ENCODE measurements around the gene PEX5.
"Not testable (repeated sequence)": the region's sequence is repeated elsewhere in the genome, so short reads cannot be mapped to it uniquely, and the experiment has no call there.

Gene PEX5

DNA sequence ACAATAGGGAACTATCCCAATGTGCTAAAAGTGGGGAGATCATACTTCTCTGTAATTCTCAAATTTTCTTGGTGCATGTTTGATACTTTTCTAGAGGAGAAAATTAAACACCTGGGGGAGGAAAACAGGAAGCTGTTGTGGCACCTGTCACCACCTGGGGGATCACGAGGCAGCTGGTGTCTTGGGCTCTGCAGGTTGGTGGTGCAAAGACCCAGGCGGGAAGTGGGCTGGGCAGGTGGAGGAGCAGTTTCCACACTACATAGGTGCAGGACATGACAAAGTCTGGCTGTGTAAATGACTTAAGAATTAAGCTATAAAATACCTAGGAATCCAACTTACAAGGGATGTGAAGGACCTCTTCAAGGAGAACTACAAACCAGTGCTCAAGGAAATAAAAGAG lies 23.2 kb downstream of the PEX5 start:
- H3K4me1 ChIP-seq (ENCODE audit: control insufficient read depth, insufficient read depth, low read length): no peaks in the 10 kb centered on the region
- H3K36me3 ChIP-seq (ENCODE audit: control insufficient read depth, insufficient read depth, low read length): peaks cover 23% of the 10 kb centered on the region
- peaks cover 2% of the 10 kb centered on the region; the same call in 1 of the 2 replicates for H3K9me3 ChIP-seq (ENCODE audit: control insufficient read depth, insufficient read depth, low read length)
- DNase-seq (ENCODE audit: low read depth, low spot score): no peak
- no peaks in the 10 kb centered on the region for H3K27me3 ChIP-seq (ENCODE audit: control insufficient read depth, insufficient read depth, low read length)
- no peak overlapping the region for H3K4me3 ChIP-seq (ENCODE audit: low read length)
- no peak overlapping the region for H3K27ac ChIP-seq (ENCODE audit: low read length)
- WGBS (ENCODE audit: insufficient coverage, insufficient read length): no CpG with 5 or more reads among the region's 2 CpGs

- H3K4me1 ChIP-seq (ENCODE audit: control insufficient read depth, insufficient read depth, low read length); H3K27me3 ChIP-seq (ENCODE audit: control insufficient read depth, insufficient read depth, low read length); H3K9me3 ChIP-seq (ENCODE audit: control insufficient read depth, insufficient read depth, low read length); H3K4me3 ChIP-seq (ENCODE audit: low read length); H3K27ac ChIP-seq (ENCODE audit: low read length); DNase-seq (ENCODE audit: low read depth, low spot score): not testable (repeated sequence)
- H3K36me3 ChIP-seq (ENCODE audit: control insufficient read depth, insufficient read depth, low read length): peaks cover 19% of the 10 kb centered on the region
- no CpG with 5 or more reads among the region's 2 CpGs for WGBS (ENCODE audit: insufficient coverage, insufficient read length)
Observed at GRCh38 chr12:7213745-7214144, 24.3 kb downstream of the PEX5 start.

DNA sequence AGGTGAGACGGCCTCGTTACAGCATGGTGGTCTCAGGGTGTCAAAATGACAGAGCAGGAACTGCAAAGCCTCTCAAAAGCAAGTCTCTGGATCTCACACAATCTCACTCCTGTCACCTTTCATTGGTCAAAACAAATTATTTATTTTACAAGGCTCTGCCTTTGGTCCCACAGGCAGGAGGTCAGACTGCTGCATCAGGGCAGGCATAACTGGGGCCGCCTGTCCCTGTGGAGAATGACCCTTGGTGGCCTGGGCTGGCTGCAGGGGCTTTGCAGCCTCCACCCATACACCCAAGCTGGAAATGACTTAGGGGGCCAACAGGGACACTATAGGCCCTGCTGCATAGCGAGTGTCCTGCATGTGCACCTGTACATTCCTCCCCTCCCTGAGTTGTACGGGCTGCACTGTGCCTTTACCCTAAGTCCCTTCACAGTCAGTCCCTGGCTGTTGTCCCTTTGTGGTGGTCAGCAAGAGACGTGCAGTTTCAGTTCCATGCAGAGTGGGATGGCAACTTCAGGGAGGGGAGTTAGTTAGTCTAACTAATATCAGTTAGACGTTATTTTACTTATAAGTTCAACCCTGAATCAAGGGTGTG lies 28.1 kb downstream of the PEX5 start:
- Histone ChIP-seq H3K4me3 (ENCODE audit: low read length) (no peak overlapping the region), H3K36me3 (ENCODE audit: control insufficient read depth, insufficient read depth, low read length) (peaks cover 2% of the 10 kb centered on the region; the same call in 1 of the 2 replicates), H3K4me1 (ENCODE audit: control insufficient read depth, insufficient read depth, low read length) (peaks cover 3% of the 10 kb centered on the region; the same call in 1 of the 2 replicates), H3K27me3 (ENCODE audit: control insufficient read depth, insufficient read depth, low read length) (no peaks in the 10 kb centered on the region), H3K9me3 (ENCODE audit: control insufficient read depth, insufficient read depth, low read length) (peaks cover 2% of the 10 kb centered on the region; the same call in 1 of the 2 replicates), H3K27ac (ENCODE audit: low read length) (no peak overlapping the region)
- WGBS (ENCODE audit: insufficient coverage, insufficient read length): no CpG with 5 or more reads among the region's 7 CpGs
- no peak for DNase-seq (ENCODE audit: low read depth, low spot score)

GRCh38 chr12:7219599-7220243 lies 30.2 kb downstream of the PEX5 start:
- Histone ChIP-seq H3K4me3 (ENCODE audit: low read length) (no peak overlapping the region), H3K36me3 (ENCODE audit: control insufficient read depth, insufficient read depth, low read length) (no peaks in the 10 kb centered on the region), H3K27ac (ENCODE audit: low read length) (no peak overlapping the region), H3K9me3 (ENCODE audit: control insufficient read depth, insufficient read depth, low read length) (no peaks in the 10 kb centered on the region), H3K27me3 (ENCODE audit: control insufficient read depth, insufficient read depth, low read length) (no peaks in the 10 kb centered on the region), H3K4me1 (ENCODE audit: control insufficient read depth, insufficient read depth, low read length) (peaks cover 3% of the 10 kb centered on the region; the same call in 1 of the 2 replicates)
- DNase-seq (ENCODE audit: low read depth, low spot score): peak; percentile 47
- no CpG with 5 or more reads among the region's 3 CpGs for WGBS (ENCODE audit: insufficient coverage, insufficient read length)

GRCh38 chr12:7221486-7221885 lies 32.0 kb downstream of the PEX5 start:
- H3K27ac ChIP-seq (ENCODE audit: low read length): no peak overlapping the region
- H3K27me3 ChIP-seq (ENCODE audit: control insufficient read depth, insufficient read depth, low read length): no peaks in the 10 kb centered on the region
- no peaks in the 10 kb centered on the region for H3K36me3 ChIP-seq (ENCODE audit: control insufficient read depth, insufficient read depth, low read length)
- H3K4me1 ChIP-seq (ENCODE audit: control insufficient read depth, insufficient read depth, low read length): peaks cover 3% of the 10 kb centered on the region; the same call in 1 of the 2 replicates
- H3K9me3 ChIP-seq (ENCODE audit: control insufficient read depth, insufficient read depth, low read length): no peaks in the 10 kb centered on the region
- no peak overlapping the region for H3K4me3 ChIP-seq (ENCODE audit: low read length)
- DNase-seq (ENCODE audit: low read depth, low spot score): no peak
- WGBS (ENCODE audit: insufficient coverage, insufficient read length): no CpG with 5 or more reads among the region's 1 CpG

GRCh38 chr12:7229741-7230140 lies 40.3 kb downstream of the PEX5 start:
- no CpG with 5 or more reads among the region's 2 CpGs for WGBS (ENCODE audit: insufficient coverage, insufficient read length)

GRCh38 chr12:7241404-7242005 lies 52.0 kb downstream of the PEX5 start:
- Histone ChIP-seq H3K4me3 (ENCODE audit: low read length) (no peak overlapping the region), H3K36me3 (ENCODE audit: control insufficient read depth, insufficient read depth, low read length) (no peaks in the 10 kb centered on the region), H3K9me3 (ENCODE audit: control insufficient read depth, insufficient read depth, low read length) (no peaks in the 10 kb centered on the region), H3K4me1 (ENCODE audit: control insufficient read depth, insufficient read depth, low read length) (no peaks in the 10 kb centered on the region), H3K27ac (ENCODE audit: low read length) (no peak overlapping the region), H3K27me3 (ENCODE audit: control insufficient read depth, insufficient read depth, low read length) (no peaks in the 10 kb centered on the region)
- DNase-seq (ENCODE audit: low read depth, low spot score): no peak
- WGBS (ENCODE audit: insufficient coverage, insufficient read length): no CpG with 5 or more reads among the region's 3 CpGs

More at GRCh38 chr12:7229741-7230140, 40.3 kb downstream of the PEX5 start:
- no peak for DNase-seq (ENCODE audit: low read depth, low spot score)
- H3K4me3 ChIP-seq (ENCODE audit: low read length): no peak overlapping the region
- H3K36me3 ChIP-seq (ENCODE audit: control insufficient read depth, insufficient read depth, low read length): no peaks in the 10 kb centered on the region
- H3K27ac ChIP-seq (ENCODE audit: low read length): no peak overlapping the region
- no peaks in the 10 kb centered on the region for H3K9me3 ChIP-seq (ENCODE audit: control insufficient read depth, insufficient read depth, low read length)
- H3K27me3 ChIP-seq (ENCODE audit: control insufficient read depth, insufficient read depth, low read length): no peaks in the 10 kb centered on the region
- no peaks in the 10 kb centered on the region for H3K4me1 ChIP-seq (ENCODE audit: control insufficient read depth, insufficient read depth, low read length)

DNA sequence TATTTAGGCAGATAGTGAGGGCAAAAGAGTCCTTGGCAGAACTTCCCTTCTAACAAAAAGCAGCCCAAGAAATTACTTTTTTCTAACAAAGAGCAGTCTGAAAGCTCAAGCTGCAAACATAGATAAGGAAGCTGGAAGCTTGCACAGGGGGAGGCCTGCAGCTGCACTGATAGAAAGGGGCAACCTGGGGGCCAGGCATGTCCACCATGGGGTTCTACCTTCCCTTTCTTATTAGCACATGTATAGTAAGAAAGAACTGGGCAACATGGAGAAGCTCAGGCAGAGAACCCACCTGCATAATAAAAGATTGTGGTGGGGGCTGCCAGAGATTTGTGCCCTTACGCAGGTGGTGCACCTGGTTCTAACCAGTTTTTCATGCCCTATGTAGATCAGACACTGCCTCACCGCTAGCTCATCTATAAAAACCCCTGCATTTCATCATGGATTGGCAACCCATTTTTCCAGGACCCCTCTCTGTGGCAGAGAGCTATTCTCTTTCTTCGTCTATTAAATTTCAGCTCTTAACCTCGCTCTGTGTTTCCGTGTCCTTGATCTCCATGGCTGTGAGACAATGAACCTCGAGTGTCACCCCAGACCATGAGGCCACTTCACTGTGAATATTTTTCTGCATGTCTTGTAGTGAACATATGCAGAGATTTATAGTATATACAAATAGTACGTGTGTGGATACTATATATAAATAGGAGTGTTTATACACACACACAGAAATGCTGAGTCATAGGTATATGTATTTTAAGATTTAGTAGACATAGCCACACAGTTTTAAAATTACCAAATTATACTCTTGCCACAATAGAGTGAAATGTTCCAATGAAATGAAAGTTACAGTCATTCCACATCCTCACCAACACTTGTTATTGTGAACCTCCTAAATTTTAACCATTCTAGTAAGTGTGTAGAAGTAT lies 53.0 kb downstream of the PEX5 start:
- Histone ChIP-seq H3K4me1 (ENCODE audit: control insufficient read depth, insufficient read depth, low read length) (no peaks in the 10 kb centered on the region), H3K4me3 (ENCODE audit: low read length) (no peak overlapping the region), H3K9me3 (ENCODE audit: control insufficient read depth, insufficient read depth, low read length) (no peaks in the 10 kb centered on the region), H3K27me3 (ENCODE audit: control insufficient read depth, insufficient read depth, low read length) (no peaks in the 10 kb centered on the region), H3K27ac (ENCODE audit: low read length) (no peak overlapping the region), H3K36me3 (ENCODE audit: control insufficient read depth, insufficient read depth, low read length) (no peaks in the 10 kb centered on the region)
- no peak for DNase-seq (ENCODE audit: low read depth, low spot score)
- WGBS (ENCODE audit: insufficient coverage, insufficient read length): no CpG with 5 or more reads among the region's 7 CpGs

DNA sequence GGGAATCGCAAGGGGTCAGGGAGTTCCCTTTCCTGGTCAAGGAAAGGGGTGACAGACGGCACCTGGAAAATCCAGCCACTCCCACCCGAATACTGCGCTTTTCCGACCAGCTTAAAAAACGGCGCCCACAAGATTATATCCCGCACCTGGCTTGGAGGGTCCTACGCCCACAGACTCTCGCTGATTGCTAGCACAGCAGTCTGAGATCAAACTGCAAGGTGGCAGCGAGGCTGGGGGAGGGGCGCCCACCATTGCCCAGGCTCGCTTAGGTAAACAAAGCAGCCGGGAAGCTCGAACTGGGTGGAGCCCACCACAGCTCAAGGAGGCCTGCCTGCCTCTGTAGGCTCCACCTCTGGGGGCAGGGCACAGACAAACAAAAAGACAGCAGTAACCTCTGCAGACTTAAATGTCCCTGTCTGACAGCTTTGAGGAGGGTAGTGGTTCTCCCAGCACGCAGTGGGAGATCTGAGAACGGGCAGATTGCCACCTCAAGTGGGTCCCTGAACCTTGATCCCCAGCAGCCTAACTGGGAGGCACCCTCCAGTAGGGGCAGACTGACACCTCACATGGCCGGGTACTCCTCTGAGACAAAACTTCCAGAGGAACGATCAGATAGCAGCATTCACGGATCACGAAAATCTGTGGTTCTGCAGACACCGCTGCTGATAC lies 62.0 kb downstream of the PEX5 start:
- WGBS (ENCODE audit: insufficient coverage, insufficient read length): no CpG with 5 or more reads among the region's 22 CpGs

DNA sequence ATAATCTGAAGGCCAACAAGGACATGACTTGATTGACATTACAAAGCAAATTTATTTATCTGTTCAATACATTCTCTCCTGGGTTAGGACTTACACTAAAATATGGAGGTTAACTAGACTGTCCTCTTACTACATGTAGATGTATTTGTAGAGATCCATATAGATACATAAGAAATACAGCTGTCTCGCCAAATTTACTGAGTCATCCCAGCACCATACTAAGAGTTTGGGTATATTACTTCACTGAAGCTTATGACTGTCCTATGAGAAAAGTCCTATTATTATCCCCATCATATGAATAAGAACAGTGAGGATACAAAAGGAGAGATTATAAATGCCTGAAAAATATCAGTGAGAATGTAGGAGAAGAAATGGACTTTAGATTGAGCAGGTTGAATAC lies 69.6 kb downstream of the PEX5 start:
- DNase-seq (ENCODE audit: low read depth, low spot score): no peak
- no peaks in the 10 kb centered on the region for H3K36me3 ChIP-seq (ENCODE audit: control insufficient read depth, insufficient read depth, low read length)
- H3K27ac ChIP-seq (ENCODE audit: low read length): no peak overlapping the region
- H3K27me3 ChIP-seq (ENCODE audit: control insufficient read depth, insufficient read depth, low read length): no peaks in the 10 kb centered on the region
- H3K4me3 ChIP-seq (ENCODE audit: low read length): no peak overlapping the region
- no peaks in the 10 kb centered on the region for H3K4me1 ChIP-seq (ENCODE audit: control insufficient read depth, insufficient read depth, low read length)
- H3K9me3 ChIP-seq (ENCODE audit: control insufficient read depth, insufficient read depth, low read length): no peaks in the 10 kb centered on the region
- no CpG with 5 or more reads among the region's 1 CpG for WGBS (ENCODE audit: insufficient coverage, insufficient read length)

More for the DNA sequence above, 62.0 kb downstream of the PEX5 start:
- not testable (repeated sequence) for H3K27ac ChIP-seq (ENCODE audit: low read length); H3K4me1 ChIP-seq (ENCODE audit: control insufficient read depth, insufficient read depth, low read length); DNase-seq (ENCODE audit: low read depth, low spot score); H3K27me3 ChIP-seq (ENCODE audit: control insufficient read depth, insufficient read depth, low read length); H3K36me3 ChIP-seq (ENCODE audit: control insufficient read depth, insufficient read depth, low read length); H3K4me3 ChIP-seq (ENCODE audit: low read length); H3K9me3 ChIP-seq (ENCODE audit: control insufficient read depth, insufficient read depth, low read length)
